Activated CD4-positive, CD25-positive, alpha-beta regulatory T cell treated with anti-CD3 and anti-CD28 coated beads, Interleukin-2, amount 50 U/mL, for 16 hours (primary cell): ENCODE data around the gene OR1F1.
"Not testable (repeated sequence)": the region's sequence is repeated elsewhere in the genome, so short reads cannot be mapped to it uniquely, and the experiment has no call there.

Experiments used
- DNase-seq: peaks from one replicate; pipeline ENCODE4 v3.0.0-alpha.2; 2020; ENCODE audit warnings: low read depth, low spot score

Gene OR1F1

DNA sequence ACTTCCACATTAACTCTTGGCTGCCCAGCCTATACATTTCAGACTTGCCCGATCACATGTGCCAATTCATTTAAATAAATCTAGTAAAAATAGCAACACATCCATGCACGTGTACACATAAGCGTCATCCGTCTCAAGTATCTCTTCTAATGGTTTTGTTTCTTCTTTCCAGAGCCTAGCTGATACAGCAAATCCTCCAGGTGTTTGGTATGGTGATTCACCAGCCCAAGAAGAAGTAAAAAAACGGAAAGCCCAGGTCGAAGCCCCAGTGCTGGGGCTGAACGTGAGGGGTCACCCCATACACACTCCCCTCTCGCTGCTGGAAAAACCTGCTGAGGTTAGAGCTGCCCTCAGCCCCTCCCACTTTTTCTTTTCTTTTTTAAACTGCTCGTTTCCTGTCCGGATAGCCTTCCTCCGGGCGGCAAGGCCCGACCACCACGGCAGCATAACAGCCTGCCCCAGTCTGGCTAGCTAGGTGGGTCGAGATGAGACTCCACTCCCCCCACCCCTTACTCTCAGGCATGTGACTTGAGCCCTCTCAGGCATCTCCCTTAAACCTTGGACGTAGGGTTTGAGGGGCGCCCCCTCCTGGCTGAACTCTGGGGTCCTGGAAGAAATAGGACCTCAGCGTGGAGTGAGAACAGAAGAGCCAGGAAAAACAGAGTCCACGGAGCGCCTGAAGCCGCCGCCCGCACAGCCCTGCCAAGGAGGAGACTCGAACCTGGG lies 13.9 kb upstream of the OR1F1 start:
- no peak for DNase-seq

DNA sequence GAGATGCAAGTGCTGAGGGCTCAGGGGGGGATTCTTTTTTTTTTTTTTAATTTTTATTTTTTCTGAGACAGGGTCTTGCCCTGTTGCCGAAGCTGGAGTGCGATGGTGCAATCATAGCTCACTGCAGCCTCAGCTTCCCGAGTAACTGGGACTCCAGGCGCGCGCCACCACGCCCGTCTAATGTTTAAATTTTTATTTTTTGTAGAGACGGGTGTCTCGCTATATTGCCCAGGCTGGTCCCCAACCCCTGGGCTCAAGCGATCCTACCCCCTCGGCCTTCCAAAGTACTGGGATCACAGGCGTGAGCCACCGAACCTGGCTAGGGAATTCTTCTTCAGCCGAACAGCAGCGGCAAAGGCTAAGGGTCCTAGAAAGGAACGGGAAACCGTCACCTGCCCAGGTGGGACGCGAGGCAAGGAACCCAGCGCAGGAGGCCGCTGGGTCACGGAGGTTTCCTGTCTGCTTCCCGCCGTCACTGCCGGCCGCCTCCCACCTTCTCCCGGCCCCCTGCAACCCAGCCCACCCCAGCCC lies 13.3 kb upstream of the OR1F1 start:
- DNase-seq = no peak

- no peak for DNase-seq
These were observed 12.6 kb upstream of the OR1F1 start for GRCh38 chr16:3175157-3176093.

DNA sequence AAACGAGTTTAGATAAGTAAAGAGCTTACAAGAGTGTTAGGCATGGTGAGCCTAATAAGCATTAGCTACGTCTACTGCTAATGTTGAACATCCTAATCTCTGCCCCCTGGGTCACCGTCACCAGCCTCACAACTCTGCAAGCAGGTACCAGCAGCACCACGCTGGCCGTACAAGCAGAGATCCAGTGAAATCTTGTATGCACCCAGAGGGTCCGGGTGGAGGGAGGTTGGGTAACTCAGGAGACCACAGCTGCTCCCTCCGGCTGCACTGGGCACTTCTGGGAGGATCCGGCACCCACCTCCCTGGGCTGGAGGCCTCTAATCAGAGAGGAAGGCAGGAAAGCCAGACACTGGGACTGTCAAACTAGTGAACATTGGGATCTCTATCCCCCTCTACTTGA lies 8.4 kb upstream of the OR1F1 start:
- DNase-seq = no peak

GRCh38 chr16:3180445-3180878 lies 7.5 kb upstream of the OR1F1 start:
- DNase-seq = no peak

GRCh38 chr16:3182293-3182607 lies 5.8 kb upstream of the OR1F1 start:
- DNase-seq = not testable (repeated sequence)

DNA sequence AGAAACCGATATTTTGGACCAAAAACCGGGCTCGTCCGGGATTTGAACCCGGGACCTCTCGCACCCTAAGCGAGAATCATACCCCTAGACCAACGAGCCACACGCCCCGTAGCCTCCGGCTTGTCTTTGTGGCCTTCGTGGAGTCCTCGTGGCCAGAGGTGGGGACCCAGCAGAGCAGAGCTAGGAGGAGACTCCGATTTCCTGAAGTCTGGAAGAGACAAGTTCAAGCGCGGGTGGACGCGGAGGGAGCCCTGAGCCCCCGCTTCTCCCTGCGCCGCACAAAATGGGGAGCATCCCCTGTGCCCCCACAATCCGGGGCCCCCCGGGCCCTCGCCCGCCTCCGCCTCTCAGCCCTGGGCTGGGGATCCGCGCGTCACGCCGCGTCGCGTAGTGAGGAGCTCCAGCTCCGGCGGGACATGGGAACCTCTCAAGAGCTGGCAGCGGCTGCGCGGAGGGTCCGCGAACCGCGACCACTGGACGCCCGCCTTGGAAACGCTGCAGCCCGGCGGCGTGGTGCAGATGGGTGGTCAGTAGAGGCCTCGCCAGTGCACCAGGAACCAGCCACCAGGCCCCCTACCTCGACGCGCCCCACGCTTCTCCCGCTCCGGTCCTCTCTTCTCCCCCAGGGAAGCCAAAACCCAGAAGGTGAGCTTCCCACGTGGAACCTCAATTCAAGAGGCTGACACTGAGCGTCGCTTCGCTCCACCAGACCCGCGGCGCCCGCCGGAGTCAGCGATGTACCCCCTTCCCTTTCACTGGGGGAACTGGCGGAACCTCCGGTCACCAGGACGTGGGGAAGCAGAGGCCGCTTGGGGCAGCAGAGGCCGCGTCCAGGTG lies 5.2 kb upstream of the OR1F1 start:
- DNase-seq = no peak

DNA sequence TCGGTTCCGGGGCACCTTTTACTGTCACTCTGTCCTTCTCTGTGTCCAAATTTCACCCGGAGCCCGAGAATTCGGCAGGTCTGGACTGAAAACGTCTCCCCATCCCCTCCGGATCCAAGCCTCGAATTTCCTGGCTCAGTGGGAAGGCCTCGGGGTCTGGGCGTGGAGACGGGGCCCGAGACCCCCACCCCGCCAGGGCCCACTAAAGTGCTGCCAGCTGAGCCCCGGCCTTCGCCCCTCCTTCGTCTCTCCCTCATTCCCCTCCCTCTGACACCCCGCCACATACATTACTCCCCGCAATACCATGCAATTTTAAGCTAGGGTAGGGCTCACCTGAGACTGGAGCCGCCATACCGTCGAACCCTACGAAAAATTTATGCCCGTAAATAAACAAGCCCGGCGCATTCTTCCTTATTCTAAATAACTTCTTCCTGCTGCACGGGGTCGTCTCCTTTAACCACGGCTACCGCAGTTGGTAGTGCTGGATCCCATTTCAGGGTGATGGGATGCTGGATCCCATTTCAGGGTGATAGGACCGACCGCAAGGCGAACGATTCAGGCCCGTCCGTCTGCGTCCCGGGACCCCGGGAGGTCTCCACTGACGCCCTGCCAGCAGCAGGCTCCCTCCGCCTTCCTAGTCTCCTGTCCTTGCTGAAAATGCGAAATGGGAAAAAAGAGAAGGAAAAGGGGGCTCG lies 4.4 kb upstream of the OR1F1 start:
- no peak for DNase-seq

DNA sequence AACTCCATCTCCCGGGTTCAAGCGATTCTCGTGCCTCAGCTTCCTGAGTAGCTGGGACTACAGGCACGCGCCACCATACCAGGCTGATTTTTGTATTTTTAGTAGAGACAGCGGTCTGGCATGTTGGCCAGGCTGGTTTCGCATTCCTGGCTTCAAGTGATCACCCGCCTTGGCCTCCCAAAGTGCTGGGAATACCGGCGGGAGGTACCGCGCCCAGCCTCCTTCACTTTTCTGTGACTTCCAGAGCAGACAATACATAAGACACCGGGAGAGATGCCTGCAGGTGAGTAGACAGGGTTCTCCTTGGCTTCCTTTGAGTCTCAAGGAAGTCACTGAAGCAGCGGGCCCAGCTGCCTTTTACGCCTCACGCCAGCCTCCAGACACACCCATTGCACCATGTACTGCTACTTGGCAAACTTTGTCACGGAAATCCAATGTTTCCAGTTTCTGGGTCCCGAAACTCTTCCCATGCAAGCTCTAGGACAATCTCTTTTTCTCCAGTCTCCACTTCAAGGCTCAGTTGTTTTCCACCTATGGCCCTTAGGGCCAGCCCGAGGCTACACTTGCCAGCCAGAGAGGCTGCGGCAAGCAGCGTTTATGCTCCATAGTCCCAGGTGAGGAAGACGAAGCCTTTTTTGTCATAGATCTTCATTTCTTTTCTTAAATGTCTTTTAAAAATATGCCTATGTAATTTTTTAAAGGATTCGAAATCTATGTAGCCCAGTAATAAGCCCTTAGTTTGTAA lies 886 bp upstream of the OR1F1 start:
- DNase-seq = no peak

DNA sequence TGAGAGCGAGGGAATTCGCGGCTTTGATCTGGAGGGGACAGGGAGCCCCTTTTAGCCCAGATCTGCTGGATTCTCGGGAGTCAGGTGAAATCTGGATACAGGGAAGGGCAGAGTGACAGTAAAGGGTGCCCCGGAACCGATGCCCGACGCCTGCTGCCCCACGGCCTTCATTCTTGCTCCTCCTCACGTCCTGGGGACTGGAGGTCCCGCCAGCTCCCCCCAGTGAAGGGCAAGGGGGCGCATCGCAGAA lies 596 bp downstream of the OR1F1 start:
- no peak for DNase-seq

GRCh38 chr16:3188925-3189825 lies 1.2 kb downstream of the OR1F1 start:
- no peak for DNase-seq

DNA sequence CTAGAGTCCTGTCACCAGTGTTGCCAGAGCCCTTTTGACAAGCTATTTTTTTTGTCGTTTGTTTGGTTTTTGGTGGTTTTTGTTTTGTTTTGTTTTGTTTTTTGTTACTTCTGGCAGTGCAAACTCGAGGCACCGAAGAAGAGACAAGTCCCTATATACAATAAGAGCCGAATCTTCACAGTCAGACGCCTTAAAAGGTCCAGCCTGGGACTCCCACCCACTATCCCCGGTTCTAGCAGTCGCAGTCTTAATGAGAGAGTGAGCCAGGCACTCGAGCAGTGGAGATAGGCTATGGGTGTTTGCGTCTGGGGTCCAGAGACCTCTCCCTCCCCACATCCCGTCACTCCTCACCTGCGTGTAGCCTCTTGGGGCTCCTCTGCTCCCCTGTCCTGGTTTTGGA lies 1.9 kb downstream of the OR1F1 start:
- DNase-seq = no peak

GRCh38 chr16:3190949-3191353 lies 2.9 kb downstream of the OR1F1 start:
- DNase-seq = no peak

DNA sequence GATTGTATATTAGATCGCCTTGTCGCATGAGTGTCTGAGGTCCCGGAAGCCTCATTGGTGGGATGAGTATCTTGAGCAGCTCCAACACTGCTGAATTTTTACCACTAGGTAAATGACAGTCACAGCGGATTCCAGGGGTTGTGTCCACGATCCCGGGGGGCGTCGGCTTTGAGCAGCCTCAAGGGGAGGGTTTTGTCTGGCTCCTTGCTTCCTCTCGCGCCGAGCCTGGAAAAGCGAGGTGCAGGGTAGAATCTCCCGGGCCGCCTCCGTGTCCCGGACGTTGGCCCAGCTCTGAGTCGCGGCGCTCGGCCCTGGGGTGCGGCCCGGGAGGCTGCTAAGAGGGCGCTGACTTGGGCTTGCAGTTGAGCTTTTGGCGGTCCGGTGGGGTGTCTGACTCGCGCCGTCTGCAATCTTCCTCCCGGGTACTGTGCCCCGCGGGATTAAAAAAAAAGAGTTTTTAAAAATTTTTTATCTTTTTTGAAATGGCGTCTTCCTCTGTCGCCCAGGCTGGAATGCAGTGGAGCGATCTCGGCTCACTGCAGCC lies 4.5 kb downstream of the OR1F1 start:
- no peak for DNase-seq

DNA sequence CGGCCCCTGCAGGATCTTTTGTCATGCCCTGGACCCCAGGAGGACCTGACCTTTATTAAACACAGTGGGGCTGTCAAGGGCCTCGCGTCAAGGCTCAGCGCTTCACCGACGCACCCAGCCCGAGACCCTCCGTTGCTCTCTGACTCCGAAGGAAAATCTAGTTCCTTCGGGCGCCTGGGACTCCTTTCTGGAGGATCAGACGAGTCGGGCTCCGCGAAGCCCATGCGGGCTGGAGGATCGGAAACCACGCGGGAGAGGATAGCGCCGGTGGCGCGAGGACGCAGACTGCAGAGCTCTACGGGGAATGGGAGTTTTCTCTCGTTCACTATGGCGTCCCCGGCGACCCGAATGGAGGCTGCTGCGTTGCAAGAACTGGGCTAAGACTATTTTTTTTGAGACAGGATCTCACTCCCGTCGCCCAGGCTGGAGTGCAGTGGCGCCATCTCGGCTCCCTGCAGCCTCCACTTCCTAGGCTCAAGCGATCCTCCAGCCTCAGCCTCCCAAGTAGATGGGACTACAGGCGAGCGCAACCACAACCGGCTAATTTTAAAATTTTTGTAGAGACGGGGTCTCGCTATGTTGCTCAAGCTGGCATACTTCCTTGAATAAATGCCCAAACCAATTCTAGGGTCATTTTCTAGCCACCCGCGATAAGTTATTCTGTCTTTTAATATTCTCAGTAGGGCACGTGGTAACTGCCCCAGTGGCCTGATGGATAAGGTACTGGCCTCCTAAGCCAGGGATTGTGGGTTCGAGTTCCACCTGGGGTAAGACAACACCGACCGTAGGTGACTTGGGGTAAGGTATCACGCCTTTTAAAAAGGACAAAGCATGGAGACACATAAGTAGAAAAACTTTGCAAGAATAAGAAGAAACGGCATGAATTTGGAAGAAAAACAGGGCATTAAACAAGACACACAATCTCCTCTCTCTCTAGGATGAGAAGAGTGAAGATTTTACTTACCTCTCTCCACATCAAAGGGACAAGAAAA lies 5.5 kb downstream of the OR1F1 start:
- DNase-seq = no peak

- no peak for DNase-seq
These were observed 6.8 kb downstream of the OR1F1 start for GRCh38 chr16:3194792-3195191.

DNA sequence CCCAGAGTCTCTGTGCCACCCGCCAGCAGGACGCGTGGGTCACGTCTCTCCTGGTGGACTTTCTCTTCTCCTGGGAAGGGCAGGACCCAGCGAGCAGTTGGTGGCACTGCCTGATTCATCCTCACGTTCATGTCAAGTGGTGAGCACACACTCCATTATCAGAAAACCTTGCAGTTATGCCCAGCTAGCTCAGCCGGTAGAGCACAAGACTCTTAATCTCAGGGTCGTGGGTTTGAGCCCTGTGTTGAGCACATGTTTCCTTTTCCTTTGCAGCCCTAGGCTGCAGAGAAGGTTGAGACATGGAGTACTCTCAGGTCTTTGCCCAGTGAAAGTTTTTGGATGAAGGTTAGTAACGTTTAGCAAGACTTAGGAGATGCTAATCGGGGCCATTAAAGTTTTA lies 8.0 kb downstream of the OR1F1 start:
- no peak for DNase-seq

DNA sequence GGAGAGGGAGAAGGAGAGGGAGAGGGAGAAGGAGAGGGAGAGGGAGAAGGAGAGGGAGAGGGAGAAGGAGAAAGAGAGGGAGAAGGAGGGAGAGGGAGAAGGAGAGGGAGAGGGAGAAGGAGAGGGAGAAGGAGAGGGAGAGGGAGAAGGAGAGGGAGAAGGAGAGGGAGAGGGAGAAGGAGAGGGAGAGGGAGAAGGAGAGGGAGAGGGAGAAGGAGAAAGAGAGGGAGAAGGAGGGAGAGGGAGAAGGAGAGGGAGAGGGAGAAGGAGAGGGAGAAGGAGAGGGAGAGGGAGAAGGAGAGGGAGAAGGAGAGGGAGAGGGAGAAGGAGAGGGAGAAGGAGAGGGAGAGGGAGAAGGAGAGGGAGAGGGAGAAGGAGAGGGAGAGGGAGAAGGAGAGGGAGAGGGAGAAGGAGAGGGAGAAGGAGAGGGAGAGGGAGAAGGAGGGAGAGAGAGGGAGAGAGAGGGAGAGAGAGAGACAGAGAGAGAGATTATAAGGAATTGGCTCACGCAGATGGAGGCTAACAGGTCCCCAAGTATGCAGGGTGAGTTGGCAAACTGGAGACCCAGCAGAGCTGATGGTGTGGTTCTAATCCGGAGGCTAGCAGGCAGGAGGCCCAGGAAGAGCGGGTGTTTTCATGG lies 9.8 kb downstream of the OR1F1 start:
- DNase-seq = not testable (repeated sequence)
